HG03196 (cell line): Measurements from ENCODE around the gene ARF1.
"Not testable (repeated sequence)": the region's sequence is repeated elsewhere in the genome, so short reads cannot be mapped to it uniquely, and the experiment has no call there.

ENCODE experiments used
- ATAC-seq: cut with Tn5 transposase; IDR thresholded peaks from one replicate; pipeline ENCODE4 v1.9.1; 2021; ENCODE audit not compliant: unreplicated experiment

The ARF1 gene

DNA sequence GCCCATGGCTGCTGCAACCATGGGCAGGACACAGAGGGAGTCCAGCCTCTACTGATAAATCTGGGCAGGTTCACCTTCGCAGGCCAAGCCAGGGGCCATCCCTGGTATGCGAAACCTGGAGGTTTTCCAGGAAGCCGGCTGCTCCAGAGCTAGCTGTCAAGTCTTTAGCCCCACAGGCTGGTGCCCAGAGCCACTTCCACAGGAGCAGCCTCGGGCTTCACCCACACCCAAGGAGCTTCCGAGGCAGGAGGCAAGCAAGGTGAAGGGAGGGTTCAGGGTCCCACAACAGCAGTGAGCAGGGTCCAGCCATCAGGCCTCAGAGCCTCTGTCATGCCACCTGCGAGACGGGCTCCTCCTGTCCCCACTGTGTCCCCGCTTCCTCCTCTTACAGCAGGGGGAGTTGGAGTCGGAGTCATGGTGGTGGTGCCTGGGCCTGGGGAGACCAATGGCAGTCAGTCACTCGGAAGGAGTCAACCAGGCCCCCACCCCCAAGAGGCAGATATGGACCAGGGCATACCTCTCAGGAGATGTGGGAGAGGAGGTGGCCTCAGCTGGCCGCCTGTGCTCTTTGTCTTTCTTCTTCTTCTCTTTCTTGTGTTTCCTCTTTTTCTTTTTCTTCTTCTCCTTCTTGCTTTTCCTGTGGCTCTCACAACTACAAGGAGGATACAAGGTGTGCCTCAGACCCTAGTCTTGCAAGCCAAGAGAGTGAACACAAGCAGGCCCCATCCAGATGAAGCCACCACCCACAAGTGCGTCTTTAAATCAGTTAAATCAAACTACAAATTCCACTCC, 18.5 kb downstream of the ARF1 start:
- ATAC-seq = no peak

- ATAC-seq = no peak
Observed at GRCh38 chr1:228101614-228101993, 19.1 kb downstream of the ARF1 start.

- ATAC-seq = peak; percentile 17
Observed at GRCh38 chr1:228101994-228102790, 19.7 kb downstream of the ARF1 start.

DNA sequence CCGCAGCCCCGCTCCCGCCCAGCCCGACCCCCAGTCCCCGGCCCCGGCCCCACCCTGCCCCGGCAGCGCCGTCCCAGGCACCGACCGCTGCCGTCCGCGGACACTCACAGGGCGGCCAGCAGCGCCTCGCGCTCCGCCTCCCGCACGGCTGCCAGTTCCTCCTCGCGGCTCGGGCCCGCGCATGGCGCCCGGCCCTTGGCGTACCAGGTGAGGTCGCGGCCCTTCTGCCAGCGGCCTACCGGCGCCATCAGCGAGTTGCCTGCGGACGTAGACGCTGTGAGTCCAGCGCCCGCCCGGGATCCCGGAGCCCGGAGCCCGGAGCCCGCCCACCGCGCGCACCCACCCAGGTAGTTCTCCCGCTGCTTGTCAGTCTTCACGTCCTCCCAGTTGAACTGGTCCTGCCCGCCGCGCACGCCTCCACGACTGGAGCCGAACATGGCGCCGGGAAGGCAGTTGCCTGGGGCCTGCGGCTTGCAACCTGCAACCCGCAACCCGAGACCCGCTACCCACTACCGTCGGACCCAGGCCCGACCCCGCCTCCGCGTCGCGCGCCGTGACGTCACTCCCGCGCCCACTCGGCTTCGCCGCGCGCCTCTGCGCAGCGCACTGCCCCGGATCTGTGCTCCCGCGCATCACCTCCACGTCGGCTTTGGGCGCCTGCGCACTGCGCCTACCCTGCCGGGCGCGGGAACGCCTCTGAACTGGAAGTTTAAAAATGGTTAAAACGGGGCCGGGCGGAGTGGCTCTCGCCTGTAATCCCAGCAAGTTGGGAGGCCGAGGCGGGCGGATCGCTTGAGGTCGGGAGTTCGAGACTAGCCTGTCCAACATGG, 20.5 kb downstream of the ARF1 start, which contains the start of gene C1orf35:
C1orf35 (minus strand) TSS at position 535 of the 830 bp plus-strand sequence; CDS start at position 437, 98 bp downstream.
- ATAC-seq = peak; percentile 66

DNA sequence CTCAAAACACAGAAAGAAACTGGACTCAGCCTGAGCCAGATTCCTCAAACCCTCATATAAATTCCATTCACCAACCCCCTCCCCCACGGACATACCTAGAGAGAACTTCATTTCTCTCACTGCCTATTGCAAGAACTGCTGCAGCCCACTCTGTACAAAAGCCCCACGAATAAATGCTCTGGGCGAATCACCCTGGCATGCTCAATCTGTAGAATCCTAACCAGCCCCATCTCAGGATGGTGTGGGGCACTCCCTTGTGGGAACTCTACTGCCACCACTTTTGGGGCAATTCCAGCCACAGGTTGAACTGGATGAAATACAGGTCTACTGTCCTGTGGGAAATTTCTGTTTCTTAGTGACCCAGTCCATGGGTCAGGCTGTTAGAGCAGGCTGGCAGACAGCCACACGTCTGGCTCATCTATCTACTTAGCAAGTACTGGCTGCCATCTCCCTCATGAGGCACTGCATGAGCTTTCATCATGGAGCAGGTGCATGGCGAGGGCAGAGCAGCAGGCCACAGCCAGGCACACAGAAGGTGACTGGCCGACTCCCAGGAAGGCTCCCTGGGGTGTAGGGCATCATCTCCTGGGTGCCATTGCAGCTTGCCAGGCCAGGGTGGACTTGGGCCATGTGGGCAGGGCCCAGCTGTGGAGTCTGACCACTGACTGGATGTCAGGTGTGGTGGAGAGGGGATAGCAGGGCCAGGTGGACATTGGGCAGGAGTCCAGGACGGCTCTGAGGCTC, 22.2 kb downstream of the ARF1 start:
- no peak for ATAC-seq

- no peak for ATAC-seq
Observed at GRCh38 chr1:228105270-228105995, 22.9 kb downstream of the ARF1 start.

DNA sequence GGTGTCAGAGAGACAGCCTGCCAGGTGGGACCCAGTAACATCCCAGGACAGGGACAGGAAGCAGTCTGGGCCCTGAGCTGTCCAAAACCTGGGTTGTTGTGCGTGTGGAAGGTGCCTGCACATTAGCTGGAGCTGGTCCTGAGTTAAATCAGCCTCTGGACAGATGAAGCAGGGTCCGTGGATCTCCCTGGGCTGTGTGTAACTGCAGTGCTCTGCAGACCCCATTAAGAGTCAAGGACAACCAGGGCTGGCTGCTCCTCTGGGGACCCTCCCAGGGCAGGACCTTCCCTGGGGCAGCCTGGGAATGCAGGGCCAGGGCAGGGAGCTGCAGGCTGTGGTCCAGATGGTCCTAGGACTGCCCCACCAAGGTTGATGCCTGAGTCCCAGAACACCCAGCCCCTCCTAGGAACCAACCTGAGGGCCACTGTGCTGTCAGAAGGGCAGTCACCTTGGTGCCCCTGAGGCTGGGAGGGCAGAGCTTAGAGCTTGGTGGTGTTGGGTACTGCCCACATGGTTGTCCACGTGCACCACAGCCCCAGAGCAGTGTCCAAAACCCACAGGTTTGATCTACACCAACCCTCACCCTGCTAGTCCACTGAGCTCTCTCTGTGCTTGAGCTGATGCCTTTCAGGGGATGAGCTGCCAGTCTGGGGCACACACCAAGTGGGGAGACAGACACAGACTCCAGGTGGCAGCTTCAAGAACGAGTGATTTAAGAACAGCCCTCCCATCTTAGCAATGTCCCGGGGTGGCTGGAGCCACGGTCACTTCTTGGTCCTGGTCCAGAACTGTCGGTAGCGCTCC, 23.7 kb downstream of the ARF1 start:
- ATAC-seq = no peak

- no peak for ATAC-seq
Observed at GRCh38 chr1:228106800-228107054, 24.2 kb downstream of the ARF1 start.

- no peak for ATAC-seq
Observed at GRCh38 chr1:228107636-228108035, 25.1 kb downstream of the ARF1 start.

DNA sequence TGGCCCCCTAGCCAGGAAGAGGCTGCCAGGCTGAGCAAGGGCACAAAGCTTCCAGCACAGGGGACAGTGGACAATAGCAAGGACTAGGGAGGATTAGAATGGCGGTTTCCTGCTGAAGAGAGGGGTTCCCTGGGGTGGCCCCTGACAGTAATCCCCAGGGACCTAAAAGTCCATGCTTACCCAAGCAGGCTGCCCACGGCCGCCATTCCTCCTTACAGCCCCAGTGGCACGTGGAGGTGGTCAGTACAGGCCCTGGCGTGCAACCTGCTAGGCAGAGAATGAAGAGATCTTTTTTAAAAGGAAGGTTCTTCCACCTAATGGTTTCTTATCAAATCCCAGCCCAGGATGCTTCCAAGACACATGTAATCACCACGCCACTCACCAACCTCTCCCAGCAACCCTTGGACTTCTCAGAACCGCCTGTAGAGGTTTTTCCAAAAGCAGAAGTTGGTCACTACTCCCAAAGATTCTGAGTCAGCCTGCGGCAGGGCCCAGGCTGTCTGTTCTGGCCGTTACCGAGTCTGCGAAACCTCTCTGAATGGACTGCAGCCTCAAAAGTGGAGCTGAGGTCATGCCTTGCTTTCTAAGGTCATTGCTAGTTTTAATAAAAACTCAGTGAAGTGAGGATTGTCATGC, 25.7 kb downstream of the ARF1 start:
- no peak for ATAC-seq

GRCh38 chr1:228108742-228109072, 26.2 kb downstream of the ARF1 start:
- ATAC-seq = peak; percentile 2

- peak; percentile 88 for ATAC-seq
Observed at GRCh38 chr1:228109073-228109961, 26.8 kb downstream of the ARF1 start, which contains the start of gene MRPL55. TSS of gene MRPL55 (minus strand) at chr1:228109299. CDS start at chr1:228108260, 1,039 bp downstream.

DNA sequence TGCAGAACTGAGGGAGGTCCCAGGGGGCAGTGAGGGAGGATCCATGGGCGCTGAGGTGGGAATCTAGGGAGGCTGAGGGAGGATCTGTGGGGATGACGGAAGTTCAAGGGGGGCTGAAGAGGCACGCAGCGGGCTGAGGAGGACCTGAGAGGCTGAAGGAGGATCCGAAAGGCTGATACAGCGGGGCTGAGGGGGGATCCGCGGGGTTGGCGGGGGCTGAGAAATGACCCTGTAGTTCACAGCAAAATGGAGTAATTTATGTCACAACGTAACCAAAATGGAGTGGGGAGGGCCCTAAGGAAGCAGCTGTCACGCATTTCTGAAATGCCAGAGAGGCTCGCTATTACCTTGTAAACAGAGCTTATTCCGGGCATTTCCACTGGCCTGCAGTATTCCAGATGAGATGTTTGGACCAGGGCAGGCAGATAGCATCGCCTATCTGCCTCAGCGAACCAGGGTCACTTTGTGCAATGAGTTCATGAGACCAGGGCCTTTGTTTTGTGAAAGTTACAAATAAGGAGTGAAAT, 27.5 kb downstream of the ARF1 start:
- ATAC-seq = peak; percentile 3

GRCh38 chr1:228110556-228110955, 28.0 kb downstream of the ARF1 start:
- ATAC-seq = no peak

DNA sequence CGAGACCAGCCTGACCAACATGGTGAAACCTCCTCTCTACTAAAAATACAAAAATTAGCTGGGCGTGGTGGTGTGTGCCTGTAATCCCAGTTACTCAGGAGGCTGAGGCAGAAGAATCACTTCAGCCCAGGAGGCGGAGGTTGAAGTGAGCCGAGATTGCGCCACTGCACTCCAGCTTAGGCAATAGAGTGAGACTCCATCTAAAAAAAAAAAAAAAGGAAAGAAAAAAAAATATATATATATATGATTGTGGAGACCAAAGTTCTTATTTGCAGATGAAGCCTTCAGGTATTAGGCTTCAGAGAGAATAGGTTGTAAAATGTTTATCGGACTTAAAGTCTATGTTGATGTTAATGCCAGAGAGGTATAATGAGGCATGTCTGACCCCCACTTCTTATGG, 28.8 kb downstream of the ARF1 start:
- not testable (repeated sequence) for ATAC-seq

DNA sequence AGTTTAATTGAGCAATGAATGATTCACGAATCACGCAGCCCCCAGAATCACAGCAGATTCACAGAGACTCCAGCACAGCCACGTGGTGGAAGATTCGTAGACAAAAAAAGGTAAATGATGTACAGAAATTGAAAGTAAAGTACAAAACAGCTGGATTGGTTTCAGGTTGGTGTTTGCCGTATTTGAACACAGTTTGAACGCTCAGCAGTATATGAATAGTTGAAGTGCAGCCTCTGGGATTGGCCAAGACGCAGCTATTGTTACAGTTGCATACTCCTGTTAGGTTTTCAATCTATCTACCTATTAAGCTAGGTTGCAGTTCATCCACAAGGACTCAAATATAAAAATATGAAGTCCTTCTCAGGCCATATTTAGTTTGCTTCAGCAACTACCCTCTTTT, 29.7 kb downstream of the ARF1 start:
- ATAC-seq = no peak

- no peak for ATAC-seq
Observed at GRCh38 chr1:228112617-228113016, 30.1 kb downstream of the ARF1 start.

DNA sequence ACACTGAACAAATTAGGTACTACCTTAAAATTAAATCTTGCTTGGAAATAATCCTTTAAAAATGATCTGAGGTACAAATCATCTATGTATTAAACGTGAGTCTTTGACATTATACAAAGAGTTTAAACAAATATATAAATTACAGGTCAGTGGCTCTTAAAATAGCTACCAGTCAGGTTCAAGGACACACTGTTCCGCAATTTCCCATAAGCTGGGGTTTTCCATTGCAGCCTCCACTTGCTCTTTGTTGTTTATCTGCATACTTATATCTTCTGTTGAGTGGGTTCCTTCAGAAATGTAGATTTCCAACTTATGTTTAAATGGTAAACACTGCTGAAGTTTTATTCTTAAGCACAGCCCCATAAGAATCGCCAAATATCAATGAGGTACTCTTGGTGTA, 32.3 kb downstream of the ARF1 start:
- ATAC-seq = no peak
